HCT116 (cell line): ENCODE data around the gene CACNB2.

Experiments used
- CEBPB ChIP-seq: IDR thresholded peaks from 2 replicates; pipeline ENCODE4 v1.6.1; 2012; ENCODE audit warnings: low read depth
- CTCF ChIP-seq, 3 experiments: fragments of 200-600 bp in 1 of 3; sonication (generic) in 1 of 3; IDR thresholded peaks in 2 of 3; conservative IDR thresholded peaks in 1 of 3; 2 replicates each; pipeline ENCODE4 v1.5.1; 2012 to 2017; ENCODE audit warnings: low read depth in 2 of 3, low read length in 2 of 3, antibody characterized with exemption in 1 of 3, borderline replicate concordance in 1 of 3, control low read depth in 1 of 3, mild to moderate bottlenecking in 1 of 3, mixed read lengths in 1 of 3, mixed run types in 1 of 3, moderate library complexity in 1 of 3; ENCODE audit not compliant: insufficient read depth in 1 of 3
- EZH2 ChIP-seq: fragments of 200-600 bp; sonication (generic); IDR thresholded peaks from 2 replicates; pipeline ENCODE4 v1.6.1; 2017; ENCODE audit warnings: antibody characterized with exemption, mixed run types
- FOSL1 ChIP-seq: IDR thresholded peaks from 2 replicates; pipeline ENCODE4 v1.6.1; 2012; ENCODE audit warnings: low read depth
- POLR2AphosphoS5 ChIP-seq: IDR thresholded peaks from 2 replicates; pipeline ENCODE4 v1.6.1; 2011; ENCODE audit warnings: mild to moderate bottlenecking, low read depth, low read length, moderate library complexity

GRCh38 chr10:18483516-18484186 lies 343.4 kb downstream of the CACNB2 start:
- TF ChIP-seq POLR2AphosphoS5: no peak
- TF ChIP-seq EZH2: no peak
- no peak for TF ChIP-seq CTCF (IDR thresholded peaks at IDR 0.05 in 2 of 3, conservative IDR thresholded peaks at IDR 0.05 in 1 of 3; ENCODE audit: borderline replicate concordance in 1 of 3, insufficient read depth in 1 of 3, low read depth in 2 of 3, low read length in 2 of 3)
- TF ChIP-seq CEBPB: no peak
- no peak for TF ChIP-seq FOSL1
